H1 (cell line): ENCODE results near the gene PLGRKT. TPM values are rescaled to one million over a fixed set of nuclear protein-coding genes. Genes with fewer than 3 reads are reported as not detected.
"Not testable (repeated sequence)": the region's sequence is repeated elsewhere in the genome, so short reads cannot be mapped to it uniquely, and the experiment has no call there.

Experiments
- CTCF ChIA-PET: fragments of 300-600 bp; sonication (Branson Sonifier 250); formaldehyde crosslinking; loops from one replicate; lab custom pipeline; 2021; ENCODE audit not compliant: partially characterized antibody; lab: Charles Lee
- POLR2A ChIA-PET: fragments of 300-600 bp; sonication (Branson Sonifier 250); formaldehyde crosslinking; loops from one replicate; lab custom pipeline; 2021; ENCODE audit warnings: inconsistent platforms; ENCODE audit not compliant: partially characterized antibody; lab: Charles Lee
- DNase-seq, 2 experiments: peaks; one replicate each; pipeline versions ENCODE4 v3.0.0 to v3.0.0-alpha.2; 2010 to 2022; ENCODE audit warnings: low spot score in 2 of 2, low read depth in 1 of 2, mixed read lengths in 1 of 2
- FAIRE-seq: peaks from 2 replicates; lab custom pipeline; 2011; peaks lifted over from hg19 to GRCh38; lab: Jason Lieb, UNC
- H2AFZ ChIP-seq: 2 replicates; pipeline ENCODE4 v1.8.1; 2012; ENCODE audit warnings: low read length, inconsistent platforms
- H2AK5ac ChIP-seq: 2 replicates; pipeline ENCODE4 v1.6.1; 2013; ENCODE audit warnings: low read depth, low read length
- H2BK120ac ChIP-seq: replicated peaks from 2 replicates; pipeline ENCODE3; 2013; ENCODE audit warnings: low read depth, low read length, inconsistent platforms
- H2BK12ac ChIP-seq: 2 replicates; pipeline ENCODE4 v1.6.1; 2013; ENCODE audit warnings: low read depth, low read length
- H2BK15ac ChIP-seq: 2 replicates; pipeline ENCODE4 v1.6.1; 2013; ENCODE audit warnings: low read length
- H2BK20ac ChIP-seq: 2 replicates; pipeline ENCODE4 v1.6.1; 2013; ENCODE audit warnings: low read length
- H2BK5ac ChIP-seq: 2 replicates; pipeline ENCODE4 v1.6.1; 2013; ENCODE audit warnings: low read depth, low read length
- H3K14ac ChIP-seq: 2 replicates; pipeline ENCODE4 v1.6.1; 2013; ENCODE audit warnings: inconsistent platforms; ENCODE audit not compliant: insufficient read length
- H3K18ac ChIP-seq: 2 replicates; pipeline ENCODE4 v1.6.1; 2013; ENCODE audit warnings: low read length; ENCODE audit errors: extremely low read depth
- H3K23ac ChIP-seq: 2 replicates; pipeline ENCODE4 v1.6.1; 2013; ENCODE audit warnings: inconsistent platforms; ENCODE audit not compliant: insufficient read length
- H3K23me2 ChIP-seq: 2 replicates; pipeline ENCODE4 v1.6.1; 2013; ENCODE audit warnings: low read depth, low read length
- H3K27ac ChIP-seq: 2 replicates; pipeline ENCODE4 v1.6.1; 2011; ENCODE audit warnings: low read depth, low read length, inconsistent platforms
- H3K27me3 ChIP-seq, 4 experiments: replicated peaks in 1 of 4; 1 replicate in 1 of 4; 2 replicates in 3 of 4; pipeline versions ENCODE4 v1.6.1 to v1.8.1; 2011 to 2013; ENCODE audit warnings: low read length in 3 of 4, mild to moderate bottlenecking in 3 of 4, inconsistent platforms in 2 of 4, mixed read lengths in 2 of 4, moderate library complexity in 1 of 4; ENCODE audit not compliant: control insufficient read depth in 3 of 4, insufficient read depth in 3 of 4; ENCODE audit errors: extremely low read depth in 1 of 4
- H3K36me3 ChIP-seq, 4 experiments: 2 replicates each; pipeline versions ENCODE4 v1.6.1 to v1.8.1; 2011 to 2013; ENCODE audit warnings: mild to moderate bottlenecking in 4 of 4, low read length in 3 of 4, moderate library complexity in 2 of 4, control low read depth in 1 of 4, inconsistent platforms in 1 of 4; ENCODE audit not compliant: insufficient read depth in 4 of 4, control insufficient read depth in 2 of 4
- H3K4ac ChIP-seq: replicated peaks from 2 replicates; pipeline ENCODE3; 2013; ENCODE audit warnings: low read length, low read depth, mixed read lengths, inconsistent platforms; ENCODE audit not compliant: insufficient read length
- H3K4me1 ChIP-seq, 4 experiments: replicated peaks in 1 of 4; 1 replicate in 1 of 4; 2 replicates in 3 of 4; pipeline versions ENCODE4 v1.6.1 to v1.8.1; 2011 to 2013; ENCODE audit warnings: low read length in 3 of 4, inconsistent platforms in 2 of 4, mixed read lengths in 1 of 4; ENCODE audit not compliant: insufficient read depth in 4 of 4, control insufficient read depth in 3 of 4
- H3K4me2 ChIP-seq, 2 experiments: 2 replicates each; pipeline versions ENCODE4 v1.6.1 to v1.8.1; 2011 to 2013; ENCODE audit warnings: low read depth in 2 of 2, low read length in 2 of 2, control low read depth in 1 of 2, inconsistent platforms in 1 of 2, mild to moderate bottlenecking in 1 of 2; ENCODE audit not compliant: insufficient read depth in 1 of 2
- H3K4me3 ChIP-seq, 4 experiments: fragments of 200-600, 300-600 bp in 1 of 4; sonication (generic), shearing (Covaris generic), sonication (Bioruptor Twin) in 1 of 4; 2 replicates each; pipeline versions ENCODE4 v1.5.1 to v1.8.1; 2011 to 2016; ENCODE audit warnings: low read length in 4 of 4, low read depth in 3 of 4, control low read depth in 2 of 4, inconsistent platforms in 2 of 4, mild to moderate bottlenecking in 2 of 4, mixed read lengths in 1 of 4, moderate library complexity in 1 of 4; ENCODE audit not compliant: insufficient read depth in 2 of 4; ENCODE audit errors: extremely low read depth in 1 of 4
- H3K56ac ChIP-seq: replicated peaks from 2 replicates; pipeline ENCODE3; 2013; ENCODE audit warnings: low read depth, mild to moderate bottlenecking, mixed read lengths, low read length, inconsistent platforms; ENCODE audit not compliant: insufficient read length
- H3K79me1 ChIP-seq: 2 replicates; pipeline ENCODE4 v1.6.1; 2013; ENCODE audit warnings: low read depth, low read length, control low read depth
- H3K79me2 ChIP-seq, 2 experiments: 2 replicates each; pipeline versions ENCODE4 v1.6.1 to v1.8.1; 2012 to 2013; ENCODE audit warnings: low read length in 2 of 2, mild to moderate bottlenecking in 2 of 2, inconsistent platforms in 1 of 2; ENCODE audit not compliant: insufficient read depth in 2 of 2, control insufficient read depth in 1 of 2
- H3K9ac ChIP-seq, 4 experiments: replicated peaks in 1 of 4; 1 replicate in 1 of 4; 2 replicates in 3 of 4; pipeline versions ENCODE4 v1.6.1 to v1.8.1; 2011 to 2013; ENCODE audit warnings: low read depth in 3 of 4, low read length in 3 of 4, control low read depth in 2 of 4, mild to moderate bottlenecking in 2 of 4, moderate library complexity in 2 of 4, inconsistent platforms in 1 of 4; ENCODE audit errors: extremely low read depth in 1 of 4
- H3K9me3 ChIP-seq, 2 experiments: 2 replicates each; pipeline versions ENCODE4 v1.6.1 to v1.8.1; 2012 to 2013; ENCODE audit warnings: mild to moderate bottlenecking in 2 of 2, moderate library complexity in 2 of 2, control low read depth in 1 of 2, inconsistent platforms in 1 of 2, low read depth in 1 of 2, low read length in 1 of 2, mixed read lengths in 1 of 2; ENCODE audit not compliant: insufficient read depth in 2 of 2
- H4K20me1 ChIP-seq, 2 experiments: replicated peaks in 1 of 2; 2 replicates each; pipeline versions ENCODE3 to v1.8.1; 2011 to 2013; ENCODE audit warnings: inconsistent platforms in 2 of 2, low read length in 2 of 2, mild to moderate bottlenecking in 1 of 2; ENCODE audit not compliant: insufficient read depth in 2 of 2, control insufficient read depth in 1 of 2
- H4K5ac ChIP-seq: 2 replicates; pipeline ENCODE4 v1.6.1; 2013; ENCODE audit warnings: low read length, low read depth, mixed read lengths, inconsistent platforms; ENCODE audit not compliant: insufficient read length
- H4K8ac ChIP-seq: 2 replicates; pipeline ENCODE4 v1.8.0; 2013; ENCODE audit warnings: mild to moderate bottlenecking, moderate library complexity, low read length, inconsistent platforms; ENCODE audit not compliant: insufficient read depth; ENCODE audit errors: extremely low read depth
- H4K91ac ChIP-seq: replicated peaks from 2 replicates; pipeline ENCODE3; 2013; ENCODE audit warnings: low read length, mixed read lengths, inconsistent platforms; ENCODE audit not compliant: insufficient read length
- KDM4A ChIP-seq: IDR thresholded peaks from one replicate; pipeline ENCODE4 v1.7.1; 2012; ENCODE audit warnings: low read depth, mild to moderate bottlenecking, moderate library complexity, low read length, inconsistent platforms; ENCODE audit not compliant: severe bottlenecking
- WGBS, 2 experiments: shearing (Covaris generic) in 1 of 2; methylation state at CpG; one replicate each; pipeline versions ENCODE4 v1.1.6 to v1.1.7; 2013 to 2015; ENCODE audit warnings: low lambda C conversion rate in 2 of 2, mixed read lengths in 2 of 2, inconsistent platforms in 1 of 2, low coverage in 1 of 2, missing lambda C conversion rate in 1 of 2; ENCODE audit not compliant: insufficient replicate concordance in 2 of 2, insufficient coverage in 1 of 2, insufficient read length in 1 of 2; ENCODE audit errors: extremely low coverage in 1 of 2, missing lambda C conversion rate in 1 of 2; 5-methylcytosine and 5-hydroxymethylcytosine counted together
- polyA plus RNA-seq, 7 experiments: library from polyadenylated mRNA; depleted of rRNA in 3 of 7; stranded (reverse) in 5 of 7; unstranded in 2 of 7; fragments of >200 nt in 5 of 7; fragments of 200-250 nt in 2 of 7; gene quantifications; 1 replicate in 5 of 7; 2 replicates in 1 of 7; 4 replicates in 1 of 7; pipeline versions ENCODE4 v1.2.1 to v1.2.3, GENCODE V29; 2011 to 2013; ENCODE audit warnings: missing spikeins in 2 of 7, mixed read lengths in 2 of 7
- total RNA-seq: library from RNA; stranded (reverse); fragmentation: NEBNext Ultra II Directional; extraction: Animal tissue kit (Norgen Biotek cat#: 25700); gene quantifications from 2 replicates; pipeline ENCODE4 v1.2.1, GENCODE V29; 2021

Gene PLGRKT
- total and polyA plus RNA-seq, 2 of the 8 experiments (the other 6 are each of a cell fraction or from before 2014, with no cell fraction given), result 5.4 to 15.7 TPM

GRCh38 chr9:5326187-5326586, 111.5 kb downstream of the PLGRKT start:
- POLR2A ChIA-PET, result no interaction called here
- Histone ChIP-seq H2AFZ (no peak overlapping the region), H3K27me3 (no peaks in the 10 kb centered on the region), H2AK5ac (no peak overlapping the region), H2BK20ac (no peak overlapping the region), H3K9ac (no peak overlapping the region), H4K8ac (no peak overlapping the region), H3K27ac (no peak overlapping the region), H2BK5ac (no peak overlapping the region), H3K36me3 (no peaks in the 10 kb centered on the region), H3K4me3 (no peak overlapping the region), H2BK12ac (no peak overlapping the region), H2BK15ac (no peak overlapping the region), H3K79me2 (no peaks in the 10 kb centered on the region), H3K79me1 (no peaks in the 10 kb centered on the region), H3K4me2 (no peak overlapping the region; a peak in 1 of 4 replicates), H3K23ac (no peak overlapping the region), H3K23me2 (0 out of 2 replicates have a peak, but pooled peaks cover 2% of the 10 kb centered on the region), H4K5ac (no peak overlapping the region), H3K18ac (no peak overlapping the region), H3K9me3 (no peaks in the 10 kb centered on the region), H2BK120ac (no peak overlapping the region), H3K14ac (no peak overlapping the region), H4K91ac (no peak overlapping the region), H3K56ac (no peak overlapping the region), H3K4me1 (peaks cover 0 to 9% (median 4%) of the 10 kb centered on the region in 4 experiments; a peak in 4 of 7 replicates), H4K20me1 (no peaks in the 10 kb centered on the region), H3K4ac (no peak overlapping the region)
- FAIRE-seq (no peak), DNase-seq (no peak)
- TF ChIP-seq KDM4A, result no peak
- CTCF ChIA-PET, result interaction anchor here (1.2 kb wide), 2 partner anchors 8 to 13 kb away, joined by 3 read pairs; partner anchors contain the start of gene RLN1

GRCh38 chr9:5321601-5322000, 116.1 kb downstream of the PLGRKT start:
- not testable (repeated sequence) for H4K91ac ChIP-seq, H3K18ac ChIP-seq, H3K9me3 ChIP-seq, H4K20me1 ChIP-seq, H3K27ac ChIP-seq, H3K23me2 ChIP-seq, H2BK12ac ChIP-seq, H2BK20ac ChIP-seq, H2BK15ac ChIP-seq, H2BK5ac ChIP-seq, H2BK120ac ChIP-seq, H3K4me3 ChIP-seq, H3K4ac ChIP-seq, H2AK5ac ChIP-seq, H3K79me1 ChIP-seq, H4K8ac ChIP-seq, H3K27me3 ChIP-seq, H3K23ac ChIP-seq, H3K9ac ChIP-seq, H3K36me3 ChIP-seq, H3K56ac ChIP-seq, H3K4me1 ChIP-seq, H4K5ac ChIP-seq, H3K4me2 ChIP-seq, H2AFZ ChIP-seq, H3K79me2 ChIP-seq, DNase-seq, H3K14ac ChIP-seq
- WGBS, 2 experiments, result 100% methylated on average over 1 of the region's 1 CpG; no CpG with 5 or more reads in 1 of the 2 experiments
- CTCF ChIA-PET, result interaction anchor here (0.9 to 2.0 kb wide), 13 partner anchors 9 to 178 kb away, joined by 3 to 10 read pairs (median 4); partner anchors contain the start of gene INSL6
- peak; percentile 84 for FAIRE-seq
- POLR2A ChIA-PET, result interaction anchor here (0.7 kb wide), 1 partner anchor 110 kb away, joined by 3 read pairs; no protein-coding TSS in a partner anchor
